GM18502 (cell line): ENCODE results near the gene PPP2R1B.

ENCODE experiments used
- ATAC-seq: cut with Tn5 transposase; IDR thresholded peaks from one replicate; pipeline ENCODE4 v1.9.1; 2021; ENCODE audit warnings: mild to moderate bottlenecking; ENCODE audit not compliant: unreplicated experiment, poor library complexity

Gene PPP2R1B

DNA sequence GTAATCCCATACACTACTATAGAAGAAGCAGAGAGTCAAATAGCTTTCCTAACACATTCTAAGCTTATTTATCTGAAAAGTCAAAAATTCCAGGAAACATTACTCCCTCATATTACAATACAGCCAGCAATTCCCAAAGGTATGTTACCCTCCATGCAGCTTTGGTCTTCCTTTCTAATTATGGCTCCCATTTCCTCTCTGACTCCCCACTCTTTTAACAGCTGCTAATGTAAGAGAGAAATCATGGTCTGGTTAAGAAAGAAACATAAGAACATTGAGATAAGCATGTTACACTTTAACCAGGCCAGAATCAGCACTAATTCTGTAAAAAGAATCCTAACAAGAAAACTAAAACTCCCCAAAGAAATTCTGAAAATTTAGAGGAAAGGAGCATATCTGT, 6.8 kb downstream of the PPP2R1B start:
- no peak for ATAC-seq

DNA sequence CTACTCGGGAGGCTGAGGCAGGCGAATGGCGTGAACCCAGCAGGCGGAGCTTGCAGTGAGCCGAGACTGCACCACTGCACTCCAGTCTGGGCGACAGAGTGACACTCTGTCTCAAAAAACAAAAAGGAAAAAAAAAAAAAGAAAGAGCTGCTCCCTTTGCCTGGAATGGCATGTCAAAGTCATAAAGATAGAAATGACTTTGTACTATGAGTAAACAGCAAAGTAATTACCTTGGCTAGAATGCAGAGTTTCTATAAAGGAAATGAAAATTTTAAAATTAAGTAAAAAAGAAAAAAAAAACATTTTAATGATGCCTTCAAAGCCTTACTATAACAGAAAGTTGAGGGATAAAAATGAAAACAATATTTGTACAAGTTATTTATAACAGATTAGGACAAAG, 10.1 kb downstream of the PPP2R1B start:
- no peak for ATAC-seq

DNA sequence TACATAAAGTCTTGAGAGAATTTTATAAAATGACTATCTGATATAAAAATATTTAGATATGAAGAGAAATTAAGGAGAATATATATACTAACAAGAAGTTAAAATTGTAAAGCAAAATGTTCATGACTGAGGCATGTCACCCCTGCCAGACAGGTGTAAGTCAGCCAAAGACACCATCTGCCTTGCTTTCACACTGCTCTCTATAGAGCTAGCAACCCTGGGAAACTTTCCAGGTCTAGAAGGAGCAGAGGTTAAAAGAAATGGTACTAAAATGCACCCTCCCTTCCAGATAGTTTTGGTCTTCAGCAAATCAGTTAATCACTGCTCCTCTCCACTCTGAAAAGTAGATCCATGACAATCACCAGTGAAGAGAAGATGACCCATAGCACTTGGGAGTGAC, 16.5 kb downstream of the PPP2R1B start:
- no peak for ATAC-seq

DNA sequence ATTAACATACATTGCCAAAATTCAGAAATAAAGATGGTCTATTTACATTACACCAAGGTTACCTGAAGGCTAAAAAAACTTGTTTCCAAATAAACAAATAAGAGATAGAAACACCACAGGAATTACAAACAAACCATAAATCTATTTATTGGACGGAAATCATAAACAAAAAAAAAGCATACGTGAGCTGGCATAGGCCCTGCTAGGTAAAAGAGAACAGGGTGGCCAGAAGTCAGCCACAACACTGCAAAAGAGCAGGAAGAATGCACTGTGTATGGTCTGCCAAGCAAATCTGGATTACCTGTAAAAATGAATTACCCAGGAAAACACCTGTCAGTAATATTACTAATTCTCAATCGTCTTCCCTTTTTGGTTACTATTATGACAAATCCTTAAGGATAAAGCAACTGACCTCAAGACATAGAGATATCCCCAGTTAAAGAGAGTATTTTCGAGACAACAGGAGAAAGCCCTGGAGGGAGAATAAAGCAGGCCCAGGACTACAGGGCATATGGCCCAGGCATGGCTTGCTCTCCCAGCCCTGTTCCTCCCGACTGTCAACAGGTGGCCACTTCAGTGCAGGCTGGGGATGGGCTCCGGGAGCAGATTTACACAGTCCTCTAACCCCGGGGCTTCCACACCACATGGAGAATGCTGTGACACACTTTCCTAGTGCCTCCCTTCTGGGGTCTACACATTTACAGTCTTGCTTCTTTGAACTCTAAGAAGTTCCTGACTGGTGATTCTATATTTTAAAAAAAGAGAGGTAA, 18.0 kb downstream of the PPP2R1B start:
- no peak for ATAC-seq

DNA sequence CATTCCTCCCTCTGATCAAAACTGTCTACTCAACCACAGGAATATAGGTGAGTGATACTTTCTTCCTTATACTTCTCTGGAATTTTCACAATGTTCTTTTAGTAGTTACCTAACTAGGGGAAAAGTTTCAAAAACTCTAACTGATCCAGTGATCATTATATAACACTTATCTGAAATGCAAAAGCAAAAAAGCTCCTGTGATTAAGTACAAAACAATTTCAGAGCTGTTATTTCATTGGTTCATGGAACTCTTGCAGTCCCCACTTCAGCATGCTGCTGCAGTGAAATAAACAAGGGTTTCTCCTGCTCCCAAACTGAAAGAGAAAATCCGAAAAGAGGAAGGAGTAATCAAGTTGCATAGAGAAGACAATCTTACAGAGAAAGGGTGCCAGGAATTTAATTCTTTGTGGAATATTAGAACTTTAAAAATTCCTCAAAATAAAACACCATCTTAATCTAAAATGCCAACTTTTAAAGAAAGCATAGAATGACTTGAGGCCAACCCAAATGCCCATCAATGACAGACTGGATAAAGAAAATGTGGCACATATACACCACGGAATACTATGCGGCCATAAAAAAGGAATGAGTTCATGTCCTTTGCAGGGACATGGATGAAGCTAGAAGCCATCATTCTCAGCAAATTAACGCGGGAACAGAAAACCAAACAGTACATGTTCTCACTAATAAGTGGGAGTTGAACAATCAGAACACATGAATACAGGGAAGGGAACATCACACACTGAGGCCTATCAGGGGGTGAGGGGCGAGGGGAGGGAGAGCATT, 20.3 kb downstream of the PPP2R1B start:
- no peak for ATAC-seq

DNA sequence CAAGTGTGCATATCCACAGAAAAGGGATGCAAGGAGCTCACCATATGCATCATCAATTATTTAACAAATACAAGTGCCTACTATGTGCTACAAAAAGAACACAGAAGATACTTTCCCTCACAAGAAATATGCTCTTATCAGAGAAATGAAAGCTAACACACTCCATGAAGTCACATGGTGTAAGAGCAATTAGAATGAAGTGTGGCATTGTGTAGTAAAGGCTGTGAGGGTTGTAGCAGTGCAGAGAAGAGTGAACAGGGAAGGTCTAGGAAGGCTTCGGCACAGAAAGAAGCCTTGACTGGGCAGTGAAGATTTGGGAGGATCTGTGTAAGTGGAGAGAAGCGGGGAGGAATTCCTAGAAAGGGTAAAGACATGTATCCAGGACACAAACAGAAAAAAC, 22.5 kb downstream of the PPP2R1B start:
- ATAC-seq, result no peak

DNA sequence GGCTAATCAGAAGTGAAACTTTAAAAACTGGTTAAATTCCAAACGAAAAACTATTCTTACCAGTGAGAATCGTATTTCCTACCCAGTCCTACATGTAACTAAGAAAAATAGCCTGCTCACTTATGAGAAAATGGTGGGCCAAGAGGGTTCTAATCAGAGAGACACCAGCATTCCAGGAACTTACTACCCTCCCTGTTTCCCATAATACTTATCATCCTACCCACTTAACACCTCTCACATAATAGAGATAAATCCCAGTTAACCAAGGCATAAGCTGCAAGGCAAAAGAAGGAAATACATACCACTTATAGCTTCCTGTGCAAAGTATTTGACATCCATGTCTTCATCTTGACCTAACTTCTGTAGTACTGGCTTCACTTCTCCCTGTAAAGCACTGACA, 24.4 kb downstream of the PPP2R1B start:
- ATAC-seq, result no peak

DNA sequence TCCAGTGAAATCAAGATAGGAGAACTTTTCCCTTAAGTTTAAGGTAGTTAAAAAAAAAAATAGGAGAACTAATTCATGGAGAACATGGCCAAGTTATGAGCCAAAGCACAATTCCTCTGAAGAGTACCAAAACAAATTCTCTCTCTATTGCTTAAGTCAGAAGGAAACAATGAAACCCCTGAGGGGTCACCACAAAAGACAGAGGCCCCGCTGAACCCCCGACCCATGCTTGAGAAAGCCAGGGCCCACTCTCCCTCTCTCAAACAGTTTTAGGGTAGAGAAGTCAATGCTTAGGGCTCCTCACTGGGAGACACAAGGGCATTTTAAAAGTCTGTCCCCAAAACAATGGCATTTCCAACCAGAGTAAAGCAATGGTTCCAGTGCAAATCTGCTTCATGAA, 26.9 kb downstream of the PPP2R1B start:
- no peak for ATAC-seq

DNA sequence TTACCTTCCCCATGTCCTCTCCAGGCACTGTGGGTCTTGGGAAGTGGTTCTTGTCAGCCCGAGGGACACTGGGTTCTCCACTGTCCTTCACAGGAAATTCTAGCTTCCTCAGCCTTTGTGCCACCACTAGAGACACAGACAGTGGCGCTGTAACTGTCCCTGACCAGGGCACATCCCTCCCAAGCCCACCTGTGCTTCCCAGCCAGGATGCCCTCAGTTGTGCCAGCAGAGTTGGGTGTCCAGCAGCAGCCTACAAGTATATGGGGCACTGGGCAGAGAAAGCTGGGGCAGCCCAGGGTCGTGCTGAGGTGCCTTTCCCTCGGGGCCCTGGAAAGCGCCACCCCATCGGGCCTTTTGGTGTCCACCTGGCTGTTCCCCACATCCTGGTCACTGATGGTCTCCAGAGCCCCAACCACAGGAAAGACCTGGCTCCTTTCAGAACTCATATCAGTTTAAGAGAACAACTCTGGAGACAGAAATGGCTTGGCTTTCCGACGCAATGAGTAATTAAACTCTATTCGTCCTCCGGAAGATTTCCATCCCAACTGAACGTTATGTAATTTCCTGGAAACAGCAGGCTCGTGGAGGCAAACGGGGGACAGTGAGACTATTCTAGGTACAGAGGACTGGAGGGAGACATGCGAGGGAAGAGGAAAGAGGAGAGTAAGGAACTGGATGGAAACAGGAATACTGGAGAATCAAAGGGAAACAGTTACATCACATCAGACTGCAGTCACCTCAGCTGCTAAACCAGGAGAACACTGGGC, 28.6 kb downstream of the PPP2R1B start:
- ATAC-seq, result no peak

DNA sequence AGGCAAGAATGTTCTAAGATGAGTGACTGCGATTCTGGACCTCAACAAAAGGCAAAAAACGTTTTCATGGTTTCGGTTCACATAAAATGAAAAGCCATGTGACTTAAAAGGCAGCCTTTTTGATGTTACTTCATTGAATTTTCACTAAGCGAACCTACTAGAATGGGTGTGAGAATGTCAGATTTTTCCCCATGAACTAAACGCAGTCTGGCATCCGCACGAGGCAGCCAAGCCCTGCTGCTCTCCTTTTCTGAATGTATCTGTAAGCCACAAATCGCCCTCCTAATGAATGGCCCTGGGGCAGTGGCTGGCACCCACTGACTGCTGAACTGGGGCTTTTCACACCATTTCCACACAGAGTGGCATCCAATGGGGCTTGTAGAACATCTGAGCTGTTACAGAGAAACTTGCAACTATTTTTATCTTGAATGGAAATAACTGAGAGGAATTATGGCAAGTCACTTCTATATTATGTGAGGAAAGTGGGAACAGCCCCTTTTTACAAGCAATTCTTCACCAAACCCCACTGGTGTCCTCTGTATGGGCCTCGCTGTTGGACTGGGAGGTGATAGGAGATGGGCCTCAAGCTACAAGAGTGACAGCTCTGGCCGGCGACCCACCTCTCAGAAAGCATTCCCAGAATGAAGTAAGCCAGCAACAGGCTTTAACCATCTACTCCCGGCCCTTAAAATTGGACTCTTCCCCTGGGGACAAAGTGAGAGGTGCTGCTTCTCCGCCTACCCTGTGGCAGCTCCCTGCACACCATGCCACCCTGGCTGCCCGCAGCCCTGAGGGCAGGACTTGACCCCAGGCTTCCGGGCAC, 29.4 kb downstream of the PPP2R1B start:
- no peak for ATAC-seq

DNA sequence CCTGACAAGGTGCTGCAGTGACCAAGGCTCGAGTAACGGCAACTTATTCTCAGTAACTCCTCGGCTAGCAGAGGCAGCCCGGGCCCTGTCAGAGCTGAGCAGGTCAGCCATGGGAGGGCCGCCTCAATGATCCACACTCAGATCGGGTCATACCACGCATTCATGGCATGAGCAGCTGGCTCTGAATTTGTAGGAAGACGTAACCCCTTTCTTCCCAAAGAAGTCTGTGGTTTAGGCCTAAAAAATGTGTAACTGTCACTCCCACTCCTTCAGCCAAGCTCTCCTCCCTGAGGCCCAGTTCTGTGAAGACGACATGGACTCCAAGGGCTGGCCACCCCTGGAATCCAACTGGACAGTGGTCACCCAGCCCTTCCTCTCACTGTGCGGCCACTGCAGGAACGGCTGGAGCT, 30.0 kb downstream of the PPP2R1B start:
- no peak for ATAC-seq

DNA sequence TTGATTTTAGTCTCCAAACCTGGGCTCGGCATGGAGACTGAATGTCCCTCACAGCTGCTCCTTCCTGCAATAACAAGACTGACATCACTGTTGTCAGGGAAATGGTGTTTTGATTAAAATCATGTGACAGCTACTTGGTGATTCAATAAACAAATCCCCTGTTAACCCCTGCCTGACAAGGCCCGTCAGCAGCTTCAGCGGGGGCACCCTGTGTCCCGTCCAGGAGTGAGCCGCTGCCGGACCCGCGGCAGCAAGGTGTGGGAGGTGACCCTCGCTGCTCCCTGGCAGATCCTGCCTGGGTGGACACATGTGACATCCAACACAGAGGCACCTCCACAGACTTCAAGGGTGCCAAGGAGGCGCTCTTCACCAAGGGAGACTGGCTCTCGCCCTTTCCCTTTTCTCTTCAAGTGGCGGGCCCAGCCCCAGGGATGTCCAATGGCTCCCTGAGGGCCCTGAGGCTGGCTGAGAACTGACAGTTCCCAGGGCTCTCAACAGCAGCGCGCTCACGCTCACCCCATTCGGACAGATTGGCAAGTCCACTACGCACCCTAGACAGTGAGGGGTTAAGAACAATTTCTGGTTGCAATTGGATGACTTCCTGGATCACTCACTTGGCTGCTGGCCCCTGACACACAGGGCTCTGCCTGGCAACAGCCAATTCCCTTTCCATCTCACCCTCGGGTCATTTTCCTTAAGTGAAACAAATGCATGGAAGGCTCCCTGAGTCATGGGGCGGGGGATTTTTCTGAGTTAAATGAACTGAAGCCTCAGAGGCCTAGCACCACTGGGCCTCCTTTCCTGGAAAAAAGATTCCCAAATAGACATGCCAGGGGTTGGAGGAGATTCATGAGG, 30.7 kb downstream of the PPP2R1B start:
- ATAC-seq, result no peak

DNA sequence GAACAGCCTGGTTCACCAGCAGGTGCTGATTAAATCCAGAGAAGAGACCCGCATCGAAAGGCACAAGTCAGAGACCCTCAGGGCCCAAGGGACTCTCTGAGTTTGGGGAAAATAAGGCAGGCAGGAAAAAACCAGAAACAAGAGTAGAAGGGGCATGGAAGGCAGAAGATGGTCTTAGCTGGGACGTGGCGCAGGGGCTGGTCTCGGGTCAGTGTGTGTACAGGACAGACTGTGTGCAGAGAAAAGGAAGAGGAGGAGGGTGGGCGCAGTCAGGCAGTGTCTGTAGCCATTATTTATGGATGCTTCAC, 31.3 kb downstream of the PPP2R1B start:
- no peak for ATAC-seq

DNA sequence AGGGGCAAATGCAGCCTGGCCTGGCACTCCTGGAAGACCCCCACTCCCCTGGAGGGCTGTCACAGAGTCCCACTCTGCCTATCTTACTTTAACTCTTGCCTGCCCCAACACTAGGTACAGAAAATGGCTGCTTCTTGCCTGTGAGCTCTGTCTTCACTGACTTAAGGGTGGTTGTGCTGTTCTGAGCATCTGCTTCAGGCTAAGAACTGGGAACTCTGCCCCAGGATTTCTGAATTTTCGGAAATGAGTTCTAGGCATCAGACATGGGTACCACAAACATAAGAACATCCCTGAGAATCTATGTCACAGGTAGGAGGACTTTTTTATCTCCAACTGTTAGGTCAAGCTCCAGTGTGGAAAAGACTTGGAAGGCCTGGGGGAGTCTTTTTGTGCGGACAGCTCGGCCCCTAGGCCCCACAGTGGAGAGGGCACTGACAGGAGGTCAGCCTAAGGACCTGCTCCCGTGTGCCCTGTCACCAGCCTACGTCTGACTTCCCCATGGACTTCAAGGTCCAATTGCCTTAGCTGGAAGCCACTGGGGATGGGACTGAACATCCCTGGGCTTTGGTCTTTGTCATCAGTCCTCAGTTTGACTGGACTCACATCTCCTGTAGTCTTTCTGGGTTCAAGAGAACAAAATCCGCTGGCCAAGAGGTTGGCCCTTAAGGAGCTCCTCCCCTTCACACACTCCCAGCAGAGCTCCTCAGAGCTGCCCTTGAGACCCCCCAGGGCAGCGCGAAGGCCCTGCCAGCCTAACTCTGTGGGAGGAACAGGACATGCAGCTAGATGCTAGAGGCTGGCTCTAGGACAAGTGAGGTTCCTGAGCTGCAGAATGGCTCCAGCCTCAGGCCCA, 31.9 kb downstream of the PPP2R1B start:
- no peak for ATAC-seq

DNA sequence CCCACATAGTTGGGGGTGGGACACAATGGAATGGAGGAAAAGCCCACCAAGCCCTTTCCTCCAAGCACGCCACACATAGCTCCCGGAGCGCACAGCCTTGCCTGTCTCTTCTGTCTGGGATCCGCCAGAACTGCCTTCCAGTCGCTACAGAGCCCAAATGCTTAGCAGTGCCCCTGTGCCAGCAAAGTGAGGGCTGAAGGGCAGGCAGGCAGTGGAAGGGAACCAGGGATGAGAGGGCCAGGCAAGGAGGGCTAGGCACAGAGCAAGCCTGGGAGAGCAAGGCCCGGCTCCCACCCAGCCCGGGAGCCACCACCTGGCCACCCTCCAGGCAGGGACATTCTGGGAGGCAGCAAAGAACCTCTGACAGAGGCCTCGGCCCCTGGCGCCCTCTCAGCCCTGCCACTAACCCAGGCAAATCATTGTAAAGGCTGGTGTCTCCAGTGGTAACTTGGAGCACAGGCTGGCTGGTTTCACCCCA, 32.5 kb downstream of the PPP2R1B start:
- no peak for ATAC-seq

DNA sequence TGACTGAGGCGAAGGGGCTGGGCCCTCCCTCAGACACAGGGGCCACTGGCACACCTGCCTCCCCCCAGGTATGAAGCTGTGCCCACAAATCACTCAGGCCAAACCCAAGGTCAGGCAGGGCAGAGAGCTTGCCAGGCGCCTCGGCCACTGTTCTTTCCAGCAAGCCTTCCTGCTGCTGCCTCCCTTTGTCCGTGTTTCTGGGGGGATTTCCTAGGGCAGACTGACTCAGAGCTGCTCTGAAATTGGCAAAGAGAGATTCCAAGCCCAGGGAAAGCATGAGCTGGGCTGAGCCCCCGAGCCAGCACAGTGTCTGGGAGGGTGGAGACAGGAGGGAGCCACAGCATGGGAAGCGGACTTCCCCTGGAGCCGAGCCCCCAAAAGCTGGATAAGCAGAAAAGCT, 33.2 kb downstream of the PPP2R1B start:
- no peak for ATAC-seq

DNA sequence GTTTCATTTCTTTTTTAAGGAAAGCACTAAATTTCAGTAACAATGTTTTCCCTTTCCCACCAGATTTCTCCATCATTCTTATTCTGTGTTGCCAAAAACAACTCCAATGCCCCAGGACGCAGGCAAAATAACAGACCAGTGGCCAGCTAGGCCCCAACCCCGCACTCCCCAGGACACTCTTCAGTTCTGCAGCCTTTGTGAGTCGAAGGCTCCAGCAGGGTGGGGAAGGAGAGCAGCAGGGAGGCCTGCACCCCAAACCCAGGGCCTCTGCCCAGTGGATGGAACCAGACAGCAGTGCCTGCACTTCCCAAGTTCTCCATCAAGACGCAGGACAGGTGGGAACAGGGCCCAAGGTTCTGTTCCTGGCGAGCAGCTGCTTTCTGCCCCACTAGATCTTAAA, 34.4 kb downstream of the PPP2R1B start:
- ATAC-seq, result no peak

DNA sequence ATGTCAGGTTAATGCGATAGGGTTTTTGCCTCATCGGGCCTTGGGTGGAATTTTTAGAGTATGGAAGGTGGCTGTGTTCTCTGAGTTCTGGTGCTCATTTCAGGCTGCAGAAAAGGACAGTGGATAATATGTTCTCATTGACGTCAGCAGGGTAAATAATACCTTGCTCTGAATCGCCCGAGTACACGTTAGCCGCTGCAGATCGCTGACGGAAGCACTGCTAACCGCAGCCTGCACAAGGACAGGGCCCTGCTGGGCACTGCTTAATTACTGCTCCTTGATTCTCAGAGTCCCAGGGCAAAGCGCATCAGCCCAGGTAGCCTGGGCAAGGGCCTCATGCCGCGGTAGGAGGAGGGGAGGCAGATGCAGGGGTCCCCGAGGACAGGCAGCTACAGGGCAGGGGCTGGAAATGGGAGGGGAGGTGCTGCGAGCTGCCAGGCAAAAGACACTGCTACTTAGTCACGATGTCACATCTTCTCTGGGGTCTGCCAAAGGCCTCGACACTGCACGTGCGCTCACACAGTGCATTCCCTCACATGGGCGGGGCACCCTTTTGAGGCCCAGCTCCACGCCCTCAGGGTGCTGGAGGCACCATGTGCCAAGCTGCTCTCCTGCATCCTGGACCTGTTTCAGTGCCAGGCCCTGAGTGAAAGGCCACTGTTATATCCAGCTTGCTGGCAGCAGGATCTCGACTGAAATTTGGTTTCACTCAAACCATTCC, 35.2 kb downstream of the PPP2R1B start:
- ATAC-seq, result no peak
